SK-N-SH treated with all-trans-retinoic acid at 6 μM for 48 hours (cell line): Measurements from ENCODE around the gene PODNL1.

Experiments used
- ATAC-seq: fragments of 200-7000 bp; cut with Tn5 transposase; 3 replicates; pipeline ENCODE4 v1.9.1; 2020; ENCODE audit warnings: mild to moderate bottlenecking, moderate library complexity
- ARNTL ChIP-seq: fragments of 450-650 bp; formaldehyde crosslinking; IDR thresholded peaks from 2 replicates; pipeline ENCODE4 v1.5.0; 2020; ENCODE audit warnings: low read depth, mild to moderate bottlenecking, moderate library complexity, borderline replicate concordance
- BACH2 ChIP-seq: fragments of 250-450 bp; sonication (Bioruptor Pico); IDR thresholded peaks from 2 replicates; pipeline ENCODE4 v1.9.0; 2021; ENCODE audit warnings: mild to moderate bottlenecking, borderline replicate concordance
- CSDC2 ChIP-seq: fragments of 250-450 bp; sonication (Bioruptor Pico); IDR thresholded peaks from 2 replicates; pipeline ENCODE4 v1.5.0; 2020; ENCODE audit warnings: mild to moderate bottlenecking, moderate library complexity
- CSRNP3 ChIP-seq: fragments of 250-450 bp; sonication (Bioruptor Pico); IDR thresholded peaks from 2 replicates; pipeline ENCODE4 v1.5.1; 2021; ENCODE audit warnings: mild to moderate bottlenecking, moderate library complexity
- ESRRG ChIP-seq: fragments of 250-450 bp; sonication (Bioruptor Pico); IDR thresholded peaks from 2 replicates; pipeline ENCODE4 v1.6.1; 2021; ENCODE audit warnings: mild to moderate bottlenecking
- GLIS3 ChIP-seq: fragments of 250-450 bp; sonication (Bioruptor Pico); IDR thresholded peaks from 2 replicates; pipeline ENCODE4 v1.5.0; 2020; ENCODE audit warnings: mild to moderate bottlenecking, moderate library complexity
- OSR1 ChIP-seq: fragments of 250-450 bp; sonication (Bioruptor Pico); IDR thresholded peaks from 2 replicates; pipeline ENCODE4 v1.8.0; 2022; ENCODE audit warnings: moderate library complexity, mild to moderate bottlenecking, inconsistent platforms
- PATZ1 ChIP-seq: fragments of 250-450 bp; sonication (Bioruptor Pico); IDR thresholded peaks from 2 replicates; pipeline ENCODE4 v1.8.0; 2020; ENCODE audit warnings: mild to moderate bottlenecking, moderate library complexity, borderline replicate concordance
- POU6F1 ChIP-seq: fragments of 250-450 bp; sonication (Bioruptor Pico); IDR thresholded peaks from 2 replicates; pipeline ENCODE4 v1.8.0; 2021; ENCODE audit warnings: low read depth, mild to moderate bottlenecking, moderate library complexity, borderline replicate concordance
- PPARA ChIP-seq: fragments of 250-450 bp; sonication (Bioruptor Pico); IDR thresholded peaks from 2 replicates; pipeline ENCODE4 v1.5.0; 2020; ENCODE audit warnings: mild to moderate bottlenecking, borderline replicate concordance
- RARB ChIP-seq: fragments of 250-450 bp; sonication (Bioruptor Pico); IDR thresholded peaks from 2 replicates; pipeline ENCODE4 v1.8.0; 2021; ENCODE audit warnings: mild to moderate bottlenecking, moderate library complexity
- SNAI2 ChIP-seq: fragments of 250-450 bp; sonication (Bioruptor Pico); IDR thresholded peaks from 2 replicates; pipeline ENCODE4 v1.5.0; 2020; ENCODE audit warnings: mild to moderate bottlenecking, moderate library complexity
- TCF4 ChIP-seq: fragments of 250-450 bp; sonication (Bioruptor Pico); IDR thresholded peaks from 2 replicates; pipeline ENCODE4 v1.8.0; 2021; ENCODE audit warnings: mild to moderate bottlenecking, moderate library complexity, borderline replicate concordance
- TOX ChIP-seq: fragments of 250-450 bp; sonication (Bioruptor Pico); IDR thresholded peaks from 2 replicates; pipeline ENCODE4 v1.8.0; 2021; ENCODE audit warnings: mild to moderate bottlenecking, moderate library complexity, borderline replicate concordance
- ZC3H10 ChIP-seq: fragments of 250-450 bp; sonication (Bioruptor Pico); IDR thresholded peaks from 2 replicates; pipeline ENCODE4 v1.5.1; 2021; ENCODE audit warnings: mild to moderate bottlenecking, moderate library complexity
- ZFP3 ChIP-seq: fragments of 250-450 bp; sonication (Bioruptor Pico); IDR thresholded peaks from 2 replicates; pipeline ENCODE4 v1.5.0; 2020; ENCODE audit warnings: mild to moderate bottlenecking, moderate library complexity
- ZFP30 ChIP-seq: fragments of 450-650 bp; formaldehyde crosslinking; IDR thresholded peaks from 2 replicates; pipeline ENCODE4 v1.5.0; 2022; ENCODE audit warnings: mild to moderate bottlenecking, moderate library complexity
- ZNF565 ChIP-seq: fragments of 450-650 bp; formaldehyde crosslinking; conservative IDR thresholded peaks from 2 replicates; pipeline ENCODE4 v1.5.0; 2020; ENCODE audit warnings: low read depth, mild to moderate bottlenecking, moderate library complexity
- ZNF70 ChIP-seq: fragments of 450-650 bp; formaldehyde crosslinking; IDR thresholded peaks from 2 replicates; pipeline ENCODE4 v1.5.0; 2020; ENCODE audit warnings: mild to moderate bottlenecking, moderate library complexity
- ZNF8 ChIP-seq: fragments of 450-650 bp; formaldehyde crosslinking; IDR thresholded peaks from 2 replicates; pipeline ENCODE4 v1.5.0; 2020; ENCODE audit warnings: mild to moderate bottlenecking, moderate library complexity
- TF ChIP-seq, protein P1 (sequence below): fragments of 250-450 bp; sonication (Bioruptor Pico); IDR thresholded peaks from 2 replicates; pipeline ENCODE4 v1.5.0; 2020; ENCODE audit warnings: mild to moderate bottlenecking, moderate library complexity

PODNL1 gene

DNA sequence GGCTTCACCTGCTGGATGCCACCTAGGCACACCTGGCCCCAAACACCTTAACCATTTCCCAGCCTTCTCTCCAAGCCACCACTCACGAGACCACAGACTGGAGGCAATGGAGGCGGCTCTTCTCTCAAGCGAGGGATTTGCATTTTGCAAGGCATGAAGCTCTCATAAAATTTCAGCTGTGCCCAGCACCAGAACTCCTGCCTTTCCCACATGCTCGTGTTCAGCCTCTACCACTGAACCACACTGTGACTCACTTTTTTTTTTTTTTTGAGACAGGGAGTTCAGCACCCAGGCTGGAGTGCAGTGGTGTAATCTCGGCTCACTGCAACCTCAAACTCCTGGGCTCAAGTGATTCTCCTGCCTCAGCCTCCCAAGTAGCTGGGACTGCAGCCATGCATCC lies 50.7 kb downstream of the PODNL1 start:
- ATAC-seq: no peak
- TF ChIP-seq ARNTL (CRISPR knock-in tag): no peak
- TF ChIP-seq, protein P1, sequence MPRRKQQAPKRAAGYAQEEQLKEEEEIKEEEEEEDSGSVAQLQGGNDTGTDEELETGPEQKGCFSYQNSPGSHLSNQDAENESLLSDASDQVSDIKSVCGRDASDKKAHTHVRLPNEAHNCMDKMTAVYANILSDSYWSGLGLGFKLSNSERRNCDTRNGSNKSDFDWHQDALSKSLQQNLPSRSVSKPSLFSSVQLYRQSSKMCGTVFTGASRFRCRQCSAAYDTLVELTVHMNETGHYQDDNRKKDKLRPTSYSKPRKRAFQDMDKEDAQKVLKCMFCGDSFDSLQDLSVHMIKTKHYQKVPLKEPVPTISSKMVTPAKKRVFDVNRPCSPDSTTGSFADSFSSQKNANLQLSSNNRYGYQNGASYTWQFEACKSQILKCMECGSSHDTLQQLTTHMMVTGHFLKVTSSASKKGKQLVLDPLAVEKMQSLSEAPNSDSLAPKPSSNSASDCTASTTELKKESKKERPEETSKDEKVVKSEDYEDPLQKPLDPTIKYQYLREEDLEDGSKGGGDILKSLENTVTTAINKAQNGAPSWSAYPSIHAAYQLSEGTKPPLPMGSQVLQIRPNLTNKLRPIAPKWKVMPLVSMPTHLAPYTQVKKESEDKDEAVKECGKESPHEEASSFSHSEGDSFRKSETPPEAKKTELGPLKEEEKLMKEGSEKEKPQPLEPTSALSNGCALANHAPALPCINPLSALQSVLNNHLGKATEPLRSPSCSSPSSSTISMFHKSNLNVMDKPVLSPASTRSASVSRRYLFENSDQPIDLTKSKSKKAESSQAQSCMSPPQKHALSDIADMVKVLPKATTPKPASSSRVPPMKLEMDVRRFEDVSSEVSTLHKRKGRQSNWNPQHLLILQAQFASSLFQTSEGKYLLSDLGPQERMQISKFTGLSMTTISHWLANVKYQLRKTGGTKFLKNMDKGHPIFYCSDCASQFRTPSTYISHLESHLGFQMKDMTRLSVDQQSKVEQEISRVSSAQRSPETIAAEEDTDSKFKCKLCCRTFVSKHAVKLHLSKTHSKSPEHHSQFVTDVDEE (CRISPR knock-in tag): no peak
- no peak for TF ChIP-seq PATZ1 (CRISPR knock-in tag)
- no peak for TF ChIP-seq PPARA
- TF ChIP-seq CSRNP3 (CRISPR knock-in tag): no peak
- TF ChIP-seq ZFP30 (CRISPR knock-in tag): no peak

DNA sequence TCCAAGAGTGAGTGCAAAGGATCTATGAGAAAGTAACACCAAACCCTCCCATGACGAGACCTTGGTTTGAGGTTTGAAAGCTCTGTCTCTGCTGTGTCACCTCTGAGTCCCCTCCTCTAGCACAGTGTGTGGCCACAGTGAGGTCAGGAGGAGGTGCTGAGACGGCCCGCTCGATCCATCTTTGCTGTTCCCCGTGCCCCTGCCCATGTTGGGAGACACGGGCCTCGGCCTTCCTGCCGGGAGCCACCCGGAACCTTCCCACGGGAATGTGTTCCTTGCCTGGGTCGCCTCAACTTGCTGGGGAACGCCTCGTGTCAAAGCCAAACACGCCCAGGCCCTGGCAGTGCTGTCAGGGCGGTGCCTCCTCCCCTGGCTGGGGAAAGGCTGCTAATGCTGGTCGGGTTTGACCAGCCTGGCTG lies 51.2 kb downstream of the PODNL1 start:
- no peak for ATAC-seq
- TF ChIP-seq RARB: no peak
- TF ChIP-seq OSR1 (CRISPR knock-in tag): no peak
- no peak for TF ChIP-seq ZNF70
- no peak for TF ChIP-seq PPARA
- TF ChIP-seq ESRRG (CRISPR knock-in tag): no peak
- TF ChIP-seq ZC3H10 (CRISPR knock-in tag): no peak
- TF ChIP-seq ZFP30 (CRISPR knock-in tag): no peak
- no peak for TF ChIP-seq CSDC2 (CRISPR knock-in tag)
- no peak for TF ChIP-seq BACH2
- no peak for TF ChIP-seq CSRNP3 (CRISPR knock-in tag)

DNA sequence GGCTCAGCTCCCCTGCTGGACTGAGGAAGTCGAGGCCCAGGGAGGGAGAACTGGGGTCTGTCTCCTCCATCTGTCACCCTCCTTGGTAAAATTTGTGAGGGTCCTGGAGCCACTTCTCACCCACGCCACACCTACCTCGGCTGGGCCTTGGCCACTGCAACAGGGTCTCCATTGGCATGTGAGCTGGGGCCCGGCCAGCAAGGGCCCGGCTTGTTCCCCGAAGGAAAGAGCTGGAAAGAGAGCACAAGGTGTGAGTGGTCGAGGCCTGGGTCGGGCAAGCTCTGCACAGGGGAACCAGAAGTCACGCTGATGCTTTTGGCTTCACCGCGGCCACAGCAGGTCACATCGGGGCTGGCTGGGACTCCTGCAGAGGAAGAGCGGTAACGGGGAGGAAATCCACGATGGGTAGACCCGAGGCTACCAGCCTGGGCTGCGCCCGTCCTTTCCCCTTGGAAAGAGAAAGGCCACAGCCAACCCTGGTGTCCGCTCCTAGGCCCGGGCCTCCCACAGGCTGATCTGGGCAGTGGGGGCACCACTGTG lies 52.3 kb downstream of the PODNL1 start:
- no peak for TF ChIP-seq OSR1 (CRISPR knock-in tag)
- TF ChIP-seq ARNTL (CRISPR knock-in tag): no peak
- no peak for TF ChIP-seq BACH2
- no peak for TF ChIP-seq PPARA
- no peak for TF ChIP-seq POU6F1 (CRISPR knock-in tag)
- TF ChIP-seq ZC3H10 (CRISPR knock-in tag): no peak
- TF ChIP-seq, protein P1 (CRISPR knock-in tag): no peak
- no peak for TF ChIP-seq ZNF565
- TF ChIP-seq SNAI2 (CRISPR knock-in tag): no peak
- TF ChIP-seq GLIS3 (CRISPR knock-in tag): no peak
- TF ChIP-seq TCF4: no peak
- TF ChIP-seq CSDC2 (CRISPR knock-in tag): no peak
- TF ChIP-seq ZNF8 (CRISPR knock-in tag): no peak
- no peak for TF ChIP-seq ZFP30 (CRISPR knock-in tag)
- no peak for TF ChIP-seq ESRRG (CRISPR knock-in tag)
- TF ChIP-seq ZFP3 (CRISPR knock-in tag): no peak
- TF ChIP-seq TOX (CRISPR knock-in tag): no peak
- no peak for ATAC-seq
